A673 (cell line): Measurements from ENCODE around the gene GRID1. TPM values are rescaled to one million over a fixed set of nuclear protein-coding genes. Genes with fewer than 3 reads are reported as not detected.

Experiments
- BruUV-seq: library from RNA; stranded (reverse); fragments of 400-500 nt; replicated peaks from 2 replicates; lab custom pipeline; 2021; lab: Mats Ljungman, UMichigan
- CTCF ChIA-PET: fragments of 300-600 bp; sonication (Branson Sonifier 250); formaldehyde crosslinking; loops from one replicate; lab custom pipeline; 2022; ENCODE audit warnings: antibody characterized with exemption; lab: Charles Lee
- POLR2A ChIA-PET: fragments of 300-600 bp; sonication (Branson Sonifier 250); formaldehyde crosslinking; loops from one replicate; lab custom pipeline; 2022; ENCODE audit warnings: antibody characterized with exemption; ENCODE audit not compliant: low non-redundant PET; lab: Charles Lee
- DNase-seq: peaks from one replicate; pipeline ENCODE4 v3.0.0-alpha.2; 2015; ENCODE audit warnings: low spot score
- H3K27ac ChIP-seq: fragments of 200-600 bp; sonication (generic); 2 replicates; pipeline ENCODE4 v1.5.1; 2016; ENCODE audit warnings: mixed run types, low read depth, mild to moderate bottlenecking, mixed read lengths, antibody characterized with exemption, low read length; ENCODE audit not compliant: poor library complexity, severe bottlenecking
- H3K27me3 ChIP-seq: fragments of 200-600 bp; sonication (generic); replicated peaks from 2 replicates; pipeline ENCODE4 v1.6.1; 2017; ENCODE audit warnings: mixed run types, low read depth, mild to moderate bottlenecking, mixed read lengths, antibody characterized with exemption, low read length; ENCODE audit not compliant: insufficient read depth, poor library complexity
- H3K36me3 ChIP-seq: fragments of 200-600 bp; sonication (generic); 2 replicates; pipeline ENCODE4 v1.6.1; 2016; ENCODE audit warnings: mixed run types, mild to moderate bottlenecking, mixed read lengths, antibody characterized with exemption, low read length; ENCODE audit not compliant: insufficient read depth, poor library complexity, severe bottlenecking
- H3K4me1 ChIP-seq: fragments of 200-600 bp; sonication (generic); 2 replicates; pipeline ENCODE4 v1.6.1; 2017; ENCODE audit warnings: mixed run types, mild to moderate bottlenecking, mixed read lengths, antibody characterized with exemption, low read length; ENCODE audit not compliant: insufficient read depth, poor library complexity, severe bottlenecking
- H3K4me3 ChIP-seq: fragments of 200-600 bp; sonication (generic); 2 replicates; pipeline ENCODE4 v1.5.1; 2016; ENCODE audit warnings: low read depth, mixed run types, mild to moderate bottlenecking, mixed read lengths, low read length; ENCODE audit not compliant: poor library complexity, severe bottlenecking
- H3K9me3 ChIP-seq: fragments of 200-600 bp; sonication (generic); 2 replicates; pipeline ENCODE4 v1.6.1; 2016; ENCODE audit warnings: mixed run types, low read depth, mild to moderate bottlenecking, mixed read lengths, antibody characterized with exemption, low read length; ENCODE audit not compliant: poor library complexity, severe bottlenecking
- CTCF ChIP-seq: fragments of 300-800, 200-600 bp; sonication (generic); conservative IDR thresholded peaks from 2 replicates; pipeline ENCODE4 v1.5.1; 2017; ENCODE audit warnings: low read depth, mild to moderate bottlenecking, antibody characterized with exemption, low read length, moderate library complexity, mixed read lengths
- EZH2 ChIP-seq: fragments of 200-600 bp; sonication (generic); IDR thresholded peaks from 2 replicates; pipeline ENCODE4 v1.6.1; 2017; ENCODE audit warnings: borderline replicate concordance, low read depth, mild to moderate bottlenecking, mixed read lengths, antibody characterized with exemption, low read length; ENCODE audit not compliant: poor library complexity, severe bottlenecking
- intact Hi-C: fragments of 100-400 bp; cut with micrococcal nuclease; formaldehyde crosslinking; loops from one replicate; pipeline ENCODE4 v1.10.0; 2022; ENCODE audit not compliant: unreplicated experiment
- total RNA-seq: library from RNA; stranded (reverse); gene quantifications from 2 replicates; pipeline ENCODE4 v1.2.3, GENCODE V29; 2021

The GRID1 gene
- total RNA-seq, 1 experiment from 2014 or later: not detected

GRCh38 chr10:86122646-86123045 is 243.9 kb downstream of the GRID1 start:
- no peak overlapping the region for H3K27ac ChIP-seq
- no peak overlapping the region for H3K4me3 ChIP-seq
- TF ChIP-seq CTCF (no peak), EZH2 (no peak)
- DNase-seq: no peak
- no peaks in the 10 kb centered on the region for H3K9me3 ChIP-seq
- no TSS peak for BruUV-seq
- ChIA-PET CTCF (no interaction called here), POLR2A (no interaction called here)
- H3K36me3 ChIP-seq: no peaks in the 10 kb centered on the region
- intact Hi-C loops: no loop called here
- H3K27me3 ChIP-seq: peaks cover 2% of the 10 kb centered on the region
- no peaks in the 10 kb centered on the region for H3K4me1 ChIP-seq

DNA sequence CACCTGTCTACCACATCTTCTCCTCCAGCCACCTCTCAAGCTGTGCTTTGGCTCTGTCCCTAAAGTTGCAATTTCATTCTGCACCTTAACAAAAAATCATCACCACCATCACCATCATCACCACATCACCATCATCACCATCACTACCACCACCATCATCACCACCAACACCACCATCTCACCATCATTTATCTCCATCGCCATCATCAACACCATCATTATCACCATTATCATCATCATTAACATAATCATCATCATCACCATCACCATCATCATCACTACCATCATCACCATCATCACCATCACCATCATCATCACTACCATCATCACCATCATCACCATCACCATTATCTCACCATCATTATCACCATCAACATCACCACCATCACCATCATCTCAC is 245.4 kb downstream of the GRID1 start:
- POLR2A ChIA-PET: no interaction called here
- CTCF ChIA-PET: no interaction called here
- TF ChIP-seq EZH2 (no peak), CTCF (no peak)
- Histone ChIP-seq H3K27ac (no peak overlapping the region), H3K4me3 (no peak overlapping the region), H3K27me3 (no peaks in the 10 kb centered on the region), H3K9me3 (no peaks in the 10 kb centered on the region), H3K36me3 (no peaks in the 10 kb centered on the region), H3K4me1 (no peaks in the 10 kb centered on the region)
- no TSS peak for BruUV-seq
- intact Hi-C loops: no loop called here
- no peak for DNase-seq

DNA sequence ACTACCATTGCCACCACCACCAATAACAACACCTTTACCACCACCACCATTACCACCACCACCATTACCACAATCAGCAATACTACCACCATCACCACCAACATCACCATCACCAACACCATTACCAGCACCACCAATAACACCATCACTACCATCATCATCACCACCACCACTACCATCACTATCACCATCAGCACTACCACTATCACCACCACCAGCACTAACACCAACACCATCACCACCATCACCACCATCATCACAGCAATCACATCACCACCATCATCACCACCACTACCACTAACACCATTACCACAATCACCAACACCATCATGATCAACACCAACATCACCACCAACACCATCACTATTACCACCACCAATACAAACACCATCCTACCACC is 249.5 kb downstream of the GRID1 start:
- no peak overlapping the region for H3K4me3 ChIP-seq
- no peaks in the 10 kb centered on the region for H3K36me3 ChIP-seq
- DNase-seq: no peak
- no peak for TF ChIP-seq EZH2
- TF ChIP-seq CTCF: no peak
- POLR2A ChIA-PET: no interaction called here
- no peaks in the 10 kb centered on the region for H3K9me3 ChIP-seq
- CTCF ChIA-PET: no interaction called here
- BruUV-seq: no TSS peak
- H3K27me3 ChIP-seq: no peaks in the 10 kb centered on the region
- H3K4me1 ChIP-seq: no peaks in the 10 kb centered on the region
- intact Hi-C loops: no loop called here
- no peak overlapping the region for H3K27ac ChIP-seq
